TTC549 (cell line): ENCODE measurements around the gene ACOT7.
"Not testable (repeated sequence)": the region's sequence is repeated elsewhere in the genome, so short reads cannot be mapped to it uniquely, and the experiment has no call there.

Experiments
- FAIRE-seq: peaks from 2 replicates; lab custom pipeline; 2012; peaks lifted over from hg19 to GRCh38; lab: Jason Lieb, UNC

The ACOT7 gene

GRCh38 chr1:6393400-6394187, at the start of gene ACOT7:
ACOT7 (minus strand) TSS chr1:6393767; CDS start chr1:6393399, 368 bp downstream.
- no peak for FAIRE-seq

DNA sequence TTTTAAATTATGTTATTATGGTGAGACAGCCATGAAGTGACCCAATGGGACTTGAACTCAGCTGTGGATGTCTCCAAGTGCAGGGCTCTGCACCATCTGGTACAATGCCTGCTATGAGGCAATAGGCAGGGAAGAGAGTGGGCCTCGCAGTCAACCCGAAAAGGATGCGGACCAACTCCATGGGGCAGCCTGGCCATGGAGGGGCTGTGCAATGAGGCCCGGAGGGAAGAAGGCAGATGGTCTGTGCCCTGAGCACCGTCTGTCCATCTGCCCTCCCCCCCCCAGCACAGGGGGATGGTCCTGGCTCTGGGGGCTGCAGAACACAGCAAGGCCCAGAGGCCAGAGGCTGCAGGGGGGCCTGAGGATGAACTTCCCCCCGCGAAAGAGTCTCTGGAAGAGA, 48.0 kb upstream of the ACOT7 start:
- FAIRE-seq, result no peak

DNA sequence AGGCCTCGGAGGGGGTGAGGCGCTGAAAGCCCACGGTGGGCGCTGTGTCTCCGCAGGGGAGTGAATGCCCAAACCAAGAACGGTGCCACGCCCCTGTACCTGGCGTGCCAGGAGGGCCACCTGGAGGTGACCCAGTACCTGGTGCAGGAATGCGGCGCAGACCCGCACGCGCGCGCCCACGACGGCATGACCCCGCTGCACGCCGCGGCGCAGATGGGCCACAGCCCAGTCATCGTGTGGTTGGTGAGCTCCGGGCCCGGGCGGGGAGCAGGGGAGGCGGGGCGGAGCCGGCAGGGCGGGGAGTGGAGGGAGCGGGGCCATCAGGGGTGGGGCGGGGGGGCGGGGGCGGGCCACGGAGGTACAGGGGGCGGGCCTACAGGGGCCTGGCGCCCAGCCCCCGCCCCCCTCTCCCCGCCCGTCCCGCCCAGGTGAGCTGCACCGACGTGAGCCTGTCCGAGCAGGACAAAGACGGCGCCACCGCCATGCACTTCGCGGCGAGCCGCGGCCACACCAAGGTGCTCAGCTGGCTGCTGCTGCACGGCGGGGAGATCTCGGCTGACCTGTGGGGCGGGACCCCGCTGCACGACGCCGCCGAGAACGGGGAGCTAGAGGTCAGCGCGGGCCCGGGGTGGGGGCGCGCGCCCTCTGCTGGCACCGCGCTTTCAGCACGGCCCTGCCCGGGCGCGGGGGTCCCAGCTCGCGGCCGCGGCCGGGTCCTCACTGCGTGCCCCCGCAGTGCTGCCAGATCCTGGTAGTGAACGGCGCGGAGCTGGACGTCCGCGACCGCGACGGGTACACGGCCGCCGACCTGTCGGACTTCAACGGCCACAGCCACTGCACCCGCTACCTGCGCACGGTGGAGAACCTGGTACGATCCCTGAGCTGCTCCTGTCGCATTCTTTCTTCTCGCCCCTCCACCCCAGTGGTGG, 46.9 kb upstream of the ACOT7 start:
- FAIRE-seq, result no peak

DNA sequence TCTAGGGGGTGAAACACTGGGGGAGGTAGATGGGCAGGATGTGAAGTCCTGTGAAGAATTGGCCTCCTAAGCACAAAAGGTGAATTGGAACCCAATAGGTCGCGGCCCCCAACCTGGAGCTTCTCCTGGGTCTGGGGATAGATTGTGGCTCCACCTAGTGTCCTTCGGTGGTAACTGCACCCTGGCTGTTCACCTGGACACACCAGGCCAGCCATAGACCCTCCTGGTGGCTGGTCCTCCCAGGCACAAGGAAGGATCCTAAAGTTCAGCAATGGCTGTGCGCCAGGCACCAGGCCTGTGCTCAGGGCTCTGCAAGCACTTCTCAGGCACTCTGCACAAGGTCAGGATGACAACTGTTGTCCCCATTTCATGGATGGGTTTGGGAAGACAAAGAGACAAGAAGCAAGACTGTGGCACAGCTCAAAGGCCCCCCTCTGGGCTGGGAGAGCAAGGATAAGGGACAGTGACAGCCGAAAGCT, 44.5 kb upstream of the ACOT7 start:
- no peak for FAIRE-seq

- not testable (repeated sequence) for FAIRE-seq
Measured at GRCh38 chr1:6437012-6437700, 43.6 kb upstream of the ACOT7 start.

- not testable (repeated sequence) for FAIRE-seq
Measured at GRCh38 chr1:6436277-6436676, 42.7 kb upstream of the ACOT7 start.

- no peak for FAIRE-seq
Measured at GRCh38 chr1:6435547-6435946, 42.0 kb upstream of the ACOT7 start.

DNA sequence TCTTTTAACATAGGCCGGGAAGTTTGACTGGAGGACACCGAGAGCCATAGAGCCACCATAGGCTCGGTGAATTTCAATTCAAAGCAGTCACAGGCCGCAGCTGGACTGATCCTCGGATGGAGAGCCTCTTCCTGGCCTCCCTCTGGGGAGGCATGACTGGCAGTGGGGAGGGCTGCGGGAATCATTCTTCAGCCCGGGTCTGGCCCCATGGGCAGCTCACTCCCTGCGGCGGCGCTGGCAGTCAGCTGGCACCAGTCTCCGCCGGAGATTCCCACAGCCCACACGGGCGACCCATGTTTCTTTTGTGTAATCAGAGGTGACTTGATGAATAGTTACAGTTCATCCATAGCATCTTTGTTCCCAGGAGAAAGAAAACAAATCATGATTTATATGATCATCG, 41.6 kb upstream of the ACOT7 start:
- FAIRE-seq, result no peak

GRCh38 chr1:6434186-6434585, 40.6 kb upstream of the ACOT7 start:
- no peak for FAIRE-seq

DNA sequence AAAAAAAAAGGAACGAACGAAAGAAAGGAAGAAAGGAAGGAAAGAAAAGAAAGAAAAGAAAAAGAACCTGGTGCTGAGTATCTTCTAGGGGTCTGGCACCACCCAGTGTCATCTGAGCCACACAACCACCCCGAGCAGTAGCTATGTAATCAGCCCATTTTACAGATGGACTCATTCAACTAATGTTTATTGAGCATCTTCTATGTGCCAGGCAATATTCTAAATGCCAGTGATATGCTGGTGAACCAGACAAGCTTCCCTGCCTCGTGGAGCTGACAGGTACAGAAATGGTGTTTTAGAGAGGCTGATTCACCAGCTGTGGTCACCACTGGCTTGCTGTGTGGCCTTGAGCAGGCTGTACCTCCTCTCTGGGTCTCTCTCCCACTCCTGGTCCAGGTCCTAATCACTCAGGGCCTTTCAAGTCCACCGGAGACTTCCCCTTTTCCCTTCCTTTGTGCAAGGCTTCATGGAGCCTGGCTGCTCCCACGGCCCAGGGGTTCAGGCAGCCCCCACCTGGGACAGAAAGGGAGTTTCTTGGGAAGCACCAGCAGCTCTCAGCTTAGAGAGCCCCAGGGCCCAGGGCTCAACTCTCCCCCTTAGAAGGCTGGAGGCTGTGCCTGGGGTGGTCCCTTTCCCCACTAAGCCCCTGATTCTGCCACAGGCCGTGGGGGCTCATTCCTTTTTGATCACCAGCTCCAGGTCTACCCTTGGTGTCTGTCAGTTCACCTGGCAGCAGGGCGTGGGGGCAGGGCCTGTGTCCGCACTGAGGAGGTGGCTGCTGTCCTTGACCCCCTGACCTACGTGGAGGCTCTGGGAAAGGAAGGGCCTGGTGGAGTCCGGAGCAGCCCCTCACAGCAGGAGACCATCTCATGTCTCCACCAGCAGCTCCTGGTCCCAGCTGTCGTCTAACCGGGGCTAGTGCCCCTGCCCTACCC, 38.3 kb upstream of the ACOT7 start:
- not testable (repeated sequence) for FAIRE-seq

DNA sequence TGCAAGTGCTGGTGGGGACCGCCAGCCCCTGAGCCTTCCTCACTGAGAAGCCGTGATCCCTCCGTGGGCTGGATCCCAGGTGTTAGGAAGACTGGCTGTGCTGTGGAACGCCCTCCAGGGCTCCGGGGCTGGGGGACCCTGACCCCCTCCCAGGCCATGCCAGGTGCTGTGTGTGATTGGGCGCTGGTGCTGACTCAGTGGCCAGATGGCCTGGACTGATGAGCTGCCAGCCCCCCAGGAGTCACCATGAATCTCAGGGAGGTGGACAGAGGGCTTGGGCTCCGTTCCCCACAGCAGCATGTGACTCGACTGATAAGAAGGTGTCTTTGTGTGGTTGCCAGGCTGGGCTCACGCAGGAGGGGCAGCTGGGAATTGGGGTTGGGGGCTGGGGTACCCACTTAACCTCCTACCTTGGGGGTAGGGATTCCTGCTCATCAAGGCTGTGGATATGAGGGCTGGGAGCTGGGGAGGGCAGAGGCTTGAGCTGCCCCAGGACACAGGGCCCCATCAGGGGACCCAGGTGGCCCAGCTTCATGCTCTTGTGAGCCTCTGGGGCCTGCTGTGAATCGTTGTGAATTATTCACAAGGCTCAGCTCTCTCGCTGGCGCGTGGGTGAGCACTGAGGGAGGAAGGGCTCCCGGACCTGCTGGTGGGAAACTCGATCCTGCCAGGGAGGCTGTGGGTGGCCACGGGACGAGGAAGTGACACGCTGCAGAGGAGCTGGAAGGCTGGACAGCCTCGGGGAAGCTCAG, 36.3 kb upstream of the ACOT7 start:
- FAIRE-seq, result not testable (repeated sequence)

- FAIRE-seq, result not testable (repeated sequence)
Measured at GRCh38 chr1:6428453-6428852, 34.9 kb upstream of the ACOT7 start.

DNA sequence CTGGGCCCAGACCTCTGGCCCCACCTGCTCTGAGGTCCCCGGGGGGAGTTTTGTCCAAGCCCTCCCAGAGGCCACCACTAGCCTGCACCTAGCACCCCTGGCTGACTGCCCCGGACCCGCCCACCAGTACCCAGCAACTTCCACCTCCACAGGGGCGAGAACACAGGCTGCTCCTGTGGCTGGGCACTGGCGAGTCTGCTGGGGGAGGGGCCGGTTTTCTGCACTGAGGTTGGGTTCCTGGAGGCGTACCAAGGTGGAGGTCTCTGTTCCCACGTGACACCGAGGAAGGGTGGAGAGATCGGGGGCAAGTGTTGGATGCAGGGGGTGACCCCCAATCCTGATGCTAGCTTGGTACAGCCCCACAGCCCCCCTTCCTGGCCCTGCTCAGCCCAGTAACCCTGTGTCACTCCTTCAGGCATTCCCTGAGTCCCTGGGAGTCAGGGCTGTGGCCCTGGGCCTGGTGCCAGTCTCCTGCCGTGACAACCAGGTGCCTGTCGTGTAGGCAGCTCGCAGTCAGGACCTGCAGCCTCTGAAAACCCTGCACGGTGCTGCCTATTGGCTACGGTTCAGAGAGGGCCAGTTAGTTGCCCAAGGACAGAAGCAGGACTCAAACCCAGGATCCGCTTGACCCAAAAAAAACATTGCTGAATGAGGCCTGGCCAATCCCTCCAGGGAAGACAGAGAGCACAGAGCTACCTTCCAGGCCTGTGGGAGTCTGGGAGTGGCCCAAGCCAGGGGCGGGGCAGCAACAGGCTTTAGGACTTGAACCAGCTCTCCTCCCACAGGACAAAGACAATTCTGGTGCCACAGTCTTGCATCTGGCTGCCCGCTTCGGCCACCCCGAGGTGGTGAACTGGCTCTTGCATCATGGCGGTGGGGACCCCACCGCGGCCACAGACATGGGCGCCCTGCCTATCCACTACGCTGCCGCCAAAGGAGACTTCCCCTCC, 34.1 kb upstream of the ACOT7 start:
- no peak for FAIRE-seq

DNA sequence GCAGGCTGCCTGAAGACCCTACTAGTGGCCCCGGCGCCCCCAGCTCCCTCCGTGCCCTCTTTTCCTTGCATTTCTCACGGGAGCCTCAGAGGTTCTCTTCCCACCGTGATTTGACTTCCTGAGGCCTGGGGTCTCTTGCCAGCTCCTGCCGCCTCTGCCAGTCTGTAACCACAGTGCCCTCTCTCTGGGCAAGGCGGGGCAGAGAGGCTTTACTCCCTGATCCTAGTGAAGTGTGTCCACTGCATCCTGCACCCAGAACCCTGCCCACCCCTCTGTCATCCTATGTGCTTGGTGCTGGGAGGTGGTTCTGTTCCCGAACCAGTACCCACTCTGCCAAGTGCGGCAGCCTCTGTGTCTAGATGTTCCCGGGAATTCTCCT, 33.4 kb upstream of the ACOT7 start:
- no peak for FAIRE-seq

GRCh38 chr1:6426277-6426971, 32.9 kb upstream of the ACOT7 start:
- no peak for FAIRE-seq

GRCh38 chr1:6425658-6426057, 32.1 kb upstream of the ACOT7 start:
- no peak for FAIRE-seq

DNA sequence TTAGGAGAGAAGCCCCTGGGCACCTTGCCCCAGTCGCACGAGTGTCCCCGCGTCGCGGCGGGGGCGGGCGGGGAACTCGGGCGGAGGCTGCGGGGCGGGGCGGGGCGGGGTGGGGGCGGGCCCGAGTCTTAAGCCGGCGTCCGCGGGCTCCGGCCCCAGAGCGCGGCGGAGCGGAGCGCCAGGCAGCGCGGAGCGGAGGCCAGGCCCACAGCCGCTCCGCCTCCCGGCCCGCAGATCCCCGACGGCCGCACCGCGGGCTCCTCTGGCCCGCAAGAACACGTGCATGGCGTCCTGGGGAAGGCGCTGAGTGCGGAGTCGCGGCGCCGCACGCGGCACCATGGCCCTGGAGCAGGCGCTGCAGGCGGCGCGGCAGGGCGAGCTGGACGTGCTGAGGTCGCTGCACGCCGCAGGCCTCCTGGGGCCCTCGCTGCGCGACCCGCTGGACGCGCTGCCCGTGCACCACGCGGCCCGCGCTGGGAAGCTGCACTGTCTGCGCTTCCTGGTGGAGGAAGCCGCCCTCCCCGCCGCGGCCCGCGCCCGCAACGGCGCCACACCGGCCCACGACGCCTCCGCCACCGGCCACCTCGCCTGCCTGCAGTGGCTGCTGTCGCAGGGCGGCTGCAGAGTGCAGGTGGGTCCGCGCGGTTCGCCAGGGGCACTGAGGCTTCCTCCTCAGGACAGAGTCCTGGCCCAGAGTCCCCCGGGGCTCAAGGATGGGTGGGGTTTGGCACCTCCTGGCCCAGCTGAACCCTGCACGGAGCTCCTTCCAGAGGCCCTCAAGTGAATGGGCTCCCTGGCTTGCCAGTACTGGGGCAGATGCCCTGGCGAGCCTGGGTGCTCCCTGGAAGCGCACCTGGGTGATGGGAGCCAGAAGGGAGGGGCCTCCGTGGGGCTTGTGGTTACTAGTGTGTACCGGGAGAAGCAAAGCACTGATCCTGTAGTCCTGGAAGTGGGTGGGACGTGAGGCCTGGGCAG, 31.3 kb upstream of the ACOT7 start, which contains the start of gene ESPN:
ESPN (plus strand) TSS at position 158 of the 975 bp plus-strand sequence; CDS start at position 338, 180 bp downstream.
- no peak for FAIRE-seq
